Airway epithelial cell (primary cell): Measurements from ENCODE around the gene CALY. TPM values are rescaled to one million over a fixed set of nuclear protein-coding genes. Genes with fewer than 3 reads are reported as not detected.

Experiments
- total RNA-seq: library from RNA; depleted of rRNA; stranded (reverse); fragments of >200 nt; gene quantifications from 2 replicates; pipeline ENCODE4 v1.2.3, GENCODE V29; 2015

The CALY gene
- not detected in 2 replicates for total RNA-seq

GRCh38 chr10:133336577-133337369 lies at the start of gene CALY:
CALY (minus strand) TSS chr10:133336896; CDS start chr10:133328989, 7,907 bp downstream.

GRCh38 chr10:133379152-133379800 lies 42.6 kb upstream of the CALY start, which contains the start of gene PAOX:
PAOX (plus strand) TSS chr10:133379262; CDS start chr10:133379317, 55 bp downstream.

GRCh38 chr10:133373174-133374090 lies 36.7 kb upstream of the CALY start, which contains the start of gene ECHS1:
ECHS1 (minus strand) TSS chr10:133373354; CDS start chr10:133373333, 21 bp downstream.

GRCh38 chr10:133357285-133358161 lies 20.8 kb upstream of the CALY start, which contains the start of gene FUOM:
FUOM (minus strand) TSS chr10:133358019; CDS start chr10:133358007, 12 bp downstream.

GRCh38 chr10:133308421-133309099 lies 28.1 kb downstream of the CALY start, which contains the start of the genes TUBGCP2 and ZNF511:
TUBGCP2 (minus strand) TSS chr10:133308872; CDS start chr10:133302941, 5,931 bp downstream.
ZNF511 (plus strand) TSS chr10:133308914; CDS start chr10:133308944, 30 bp downstream.

GRCh38 chr10:133276435-133277201 lies 60.1 kb downstream of the CALY start, which contains the start of gene ADAM8:
ADAM8 (minus strand) TSS chr10:133276868; CDS start chr10:133276817, 51 bp downstream.

Other genes starting within 250 kb of the CALY start
- gene ADGRA1, start 249.0 kb downstream of the CALY start, total RNA-seq, result not detected in 2 replicates
- gene KNDC1, start 176.7 kb downstream of the CALY start, total RNA-seq, result 0.09 TPM in 1 of 2 replicates, not detected in the other
- gene UTF1, start 106.7 kb downstream of the CALY start, total RNA-seq, result not detected in 2 replicates
- not detected in 2 replicates for gene VENTX, start 99.0 kb downstream of the CALY start, total RNA-seq
- gene ADAM8, start 60.0 kb downstream of the CALY start, total RNA-seq, result 26.9 and 30.5 TPM in 2 replicates
- 45.8 and 56.9 TPM in 2 replicates for gene TUBGCP2, start 28.0 kb downstream of the CALY start, total RNA-seq
- gene ZNF511, start 28.0 kb downstream of the CALY start, total RNA-seq, result 24.4 and 29.0 TPM in 2 replicates
- not detected in 2 replicates for gene PRAP1, start 10.5 kb upstream of the CALY start, total RNA-seq
- 37.2 and 37.5 TPM in 2 replicates for gene FUOM, start 21.1 kb upstream of the CALY start, total RNA-seq
- 97.7 and 102 TPM in 2 replicates for gene ECHS1, start 36.5 kb upstream of the CALY start, total RNA-seq
- 1.3 and 5.0 TPM in 2 replicates for gene PAOX, start 42.4 kb upstream of the CALY start, total RNA-seq
- 18.1 and 19.1 TPM in 2 replicates for gene MTG1, start 57.3 kb upstream of the CALY start, total RNA-seq
- gene SPRN, start 87.7 kb upstream of the CALY start, total RNA-seq, result not detected in 2 replicates
- 0.51 and 0.63 TPM in 2 replicates for gene SCART1, start 117.0 kb upstream of the CALY start, total RNA-seq
- not detected in 2 replicates for gene CYP2E1, start 190.5 kb upstream of the CALY start, total RNA-seq
- not detected in 2 replicates for gene SYCE1, start 228.7 kb upstream of the CALY start, total RNA-seq